Activated naive CD8-positive, alpha-beta T cell treated with anti-CD3 and anti-CD28 coated beads for 36 hours (primary cell): ENCODE data around the gene RELL1. TPM values are rescaled to one million over a fixed set of nuclear protein-coding genes. Genes with fewer than 3 reads are reported as not detected.

Experiments
- DNase-seq: peaks from one replicate; pipeline ENCODE4 v3.0.0; 2021
- H3K27ac Mint-ChIP-seq: one replicate; pipeline ENCODE4 v1.8.0; 2022; ENCODE audit warnings: mild to moderate bottlenecking, moderate library complexity, mixed read lengths
- H3K27me3 Mint-ChIP-seq: one replicate; pipeline ENCODE4 v1.8.0; 2022; ENCODE audit warnings: mild to moderate bottlenecking, mixed read lengths
- H3K36me3 Mint-ChIP-seq: one replicate; pipeline ENCODE4 v1.8.0; 2021; ENCODE audit warnings: mild to moderate bottlenecking, mixed read lengths
- H3K4me1 Mint-ChIP-seq: one replicate; pipeline ENCODE4 v1.8.0; 2021; ENCODE audit warnings: mixed read lengths
- H3K4me3 Mint-ChIP-seq: one replicate; pipeline ENCODE4 v1.8.0; 2022; ENCODE audit warnings: mild to moderate bottlenecking, moderate library complexity, mixed read lengths
- H3K9me3 Mint-ChIP-seq: one replicate; pipeline ENCODE4 v1.8.0; 2022; ENCODE audit warnings: mixed read lengths
- total RNA-seq, 2 experiments: library from RNA; stranded (reverse); gene quantifications; one replicate each; pipeline ENCODE4 v1.2.3, GENCODE V29; 2021

The RELL1 gene
- total RNA-seq, 2 experiments from 2014 or later: 16.6 to 16.7 TPM

DNA sequence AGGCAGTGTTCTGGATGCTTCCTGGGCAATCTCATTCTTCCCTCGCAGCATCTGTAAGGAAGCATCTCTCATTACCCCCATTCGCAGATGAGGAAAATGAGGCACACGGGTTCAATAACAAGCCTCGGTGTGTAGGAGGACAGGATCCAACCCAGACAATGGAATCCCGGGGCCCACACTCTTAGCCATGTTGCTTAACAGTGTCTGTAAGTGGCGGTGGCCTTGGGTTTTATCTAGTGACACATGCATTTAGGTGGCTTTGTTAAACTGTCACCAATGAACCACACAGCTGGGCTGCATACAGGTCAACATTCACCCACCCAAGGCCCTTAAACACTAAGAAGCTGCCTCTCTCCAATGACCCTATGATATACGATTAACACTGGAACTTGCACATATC is 22.6 kb downstream of the RELL1 start:
- peaks cover 20% of the 10 kb centered on the region for H3K36me3 Mint-ChIP-seq
- no peak overlapping the region for H3K27ac Mint-ChIP-seq
- peaks cover 54% of the 10 kb centered on the region for H3K4me1 Mint-ChIP-seq

DNA sequence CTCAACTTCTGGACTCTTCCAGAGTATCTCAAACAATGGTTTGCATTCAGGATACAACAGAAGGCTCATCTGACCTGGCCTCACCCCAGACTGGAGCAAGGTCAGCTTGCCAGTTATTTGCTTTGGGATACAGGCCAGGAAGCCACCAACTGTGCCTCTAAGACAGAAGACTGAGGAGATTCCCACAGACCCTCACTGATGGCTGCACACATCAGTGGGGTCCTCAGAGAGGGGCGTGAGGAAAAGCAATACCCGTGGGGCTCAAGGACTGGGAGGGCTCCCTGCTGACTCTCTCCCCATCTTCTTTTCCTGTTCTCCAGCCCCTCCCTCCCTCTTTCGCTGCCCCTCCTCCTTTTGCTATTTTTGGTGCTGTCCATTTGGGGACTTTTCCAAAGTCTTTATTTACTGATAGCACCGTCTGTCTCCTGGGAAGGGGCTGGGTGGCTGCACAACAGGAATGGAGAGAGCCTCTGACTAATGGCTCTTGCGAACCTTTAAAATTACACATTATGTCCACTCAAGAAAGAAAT is 23.2 kb downstream of the RELL1 start:
- H3K36me3 Mint-ChIP-seq: peaks cover 26% of the 10 kb centered on the region
- no peak for DNase-seq
- no peaks in the 10 kb centered on the region for H3K27me3 Mint-ChIP-seq
- peaks cover 2% of the 10 kb centered on the region for H3K9me3 Mint-ChIP-seq
- no peak overlapping the region for H3K27ac Mint-ChIP-seq
- H3K4me3 Mint-ChIP-seq: no peak overlapping the region
- peaks cover 54% of the 10 kb centered on the region for H3K4me1 Mint-ChIP-seq

More for the DNA sequence above, 22.6 kb downstream of the RELL1 start:
- no peak overlapping the region for H3K4me3 Mint-ChIP-seq
- no peak for DNase-seq
- H3K27me3 Mint-ChIP-seq: no peaks in the 10 kb centered on the region
- H3K9me3 Mint-ChIP-seq: no peaks in the 10 kb centered on the region

DNA sequence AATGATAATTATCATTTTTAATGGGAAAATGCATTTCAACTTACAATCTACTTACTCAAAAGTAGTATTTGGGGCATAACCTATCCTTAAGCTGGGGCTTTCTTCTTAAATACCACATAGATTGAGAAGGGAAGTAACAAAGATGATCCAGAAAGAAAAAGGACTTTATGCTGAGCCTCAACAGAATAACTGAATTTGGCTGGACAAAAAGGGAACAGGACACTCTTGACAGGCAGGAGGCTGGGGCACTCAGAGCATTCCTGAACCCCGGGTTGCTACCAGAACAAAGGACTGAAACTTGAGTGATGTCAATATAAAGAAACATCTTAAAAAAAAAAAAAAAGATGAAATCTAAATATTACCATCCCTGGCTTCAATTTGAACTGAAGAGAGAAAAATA is 23.9 kb downstream of the RELL1 start:
- H3K36me3 Mint-ChIP-seq: peaks cover 32% of the 10 kb centered on the region
- no peak for DNase-seq
- no peak overlapping the region for H3K4me3 Mint-ChIP-seq
- H3K27me3 Mint-ChIP-seq: no peaks in the 10 kb centered on the region
- H3K27ac Mint-ChIP-seq: no peak overlapping the region
- peaks cover 47% of the 10 kb centered on the region for H3K4me1 Mint-ChIP-seq
- peaks cover 6% of the 10 kb centered on the region for H3K9me3 Mint-ChIP-seq

DNA sequence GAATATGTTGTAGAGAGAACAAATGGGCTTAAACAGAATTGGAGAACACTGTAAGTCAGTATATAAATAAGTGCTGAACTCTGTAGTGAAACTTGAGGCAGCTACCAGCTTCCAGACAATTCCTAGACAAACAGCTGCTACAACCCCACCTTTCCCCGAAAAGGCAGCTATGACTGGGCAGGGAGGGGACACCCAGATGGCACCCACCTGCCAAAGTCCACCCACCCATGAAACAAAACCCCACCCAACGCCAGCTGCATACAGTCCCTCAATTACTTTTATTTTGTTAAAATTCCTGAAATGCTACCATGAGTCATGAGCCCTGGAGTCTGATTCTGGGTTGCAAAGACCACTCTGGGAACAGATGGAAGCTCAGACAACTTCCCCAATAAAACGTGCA is 24.4 kb downstream of the RELL1 start:
- Mint-ChIP-seq H3K4me1 (peaks cover 43% of the 10 kb centered on the region), H3K9me3 (peaks cover 8% of the 10 kb centered on the region), H3K27me3 (no peaks in the 10 kb centered on the region), H3K36me3 (peaks cover 35% of the 10 kb centered on the region), H3K27ac (no peak overlapping the region), H3K4me3 (no peak overlapping the region)
- DNase-seq: no peak

DNA sequence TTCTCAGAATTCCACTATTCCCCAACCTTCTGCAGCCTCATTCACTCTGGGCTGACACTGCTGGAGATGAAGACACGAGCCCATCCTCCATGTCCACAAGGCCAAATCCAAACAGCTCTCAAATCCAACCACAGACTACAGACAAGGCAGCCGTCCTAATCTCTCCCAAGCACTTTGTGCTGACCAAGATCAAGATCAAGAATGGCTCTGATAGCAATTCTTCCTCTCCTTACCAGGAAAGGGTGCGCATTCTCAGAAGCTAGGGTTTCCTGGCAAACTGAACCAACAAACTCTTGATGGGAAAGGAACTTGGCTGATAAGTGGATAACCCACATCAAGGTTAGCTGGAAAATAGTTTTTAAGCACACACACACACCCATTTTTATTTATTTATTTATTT is 26.5 kb downstream of the RELL1 start:
- Mint-ChIP-seq H3K27ac (no peak overlapping the region), H3K4me3 (no peak overlapping the region), H3K4me1 (peaks cover 26% of the 10 kb centered on the region), H3K9me3 (peaks cover 19% of the 10 kb centered on the region), H3K36me3 (peaks cover 49% of the 10 kb centered on the region), H3K27me3 (no peaks in the 10 kb centered on the region)
- DNase-seq: no peak

DNA sequence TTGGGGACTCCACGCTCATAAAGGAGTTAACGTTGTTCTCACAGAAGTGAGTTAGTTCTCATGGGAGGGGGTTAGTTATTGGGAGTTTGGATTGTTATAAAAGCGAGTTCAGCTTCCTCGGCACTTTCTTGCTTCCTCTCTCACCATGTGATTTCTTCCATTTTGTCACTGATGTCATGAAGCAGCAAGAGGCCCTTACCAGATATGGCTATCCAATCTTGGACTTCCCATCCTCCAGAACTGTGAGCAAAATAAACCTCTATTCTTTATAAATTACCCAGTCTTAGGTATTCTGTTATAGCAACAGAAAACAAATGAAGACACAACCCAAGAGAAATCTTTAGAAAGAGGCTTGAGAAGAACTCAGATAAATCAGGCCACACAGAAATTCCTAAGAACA is 29.5 kb downstream of the RELL1 start:
- H3K27me3 Mint-ChIP-seq: no peaks in the 10 kb centered on the region
- DNase-seq: no peak
- H3K4me1 Mint-ChIP-seq: peaks cover 36% of the 10 kb centered on the region
- H3K4me3 Mint-ChIP-seq: no peak overlapping the region
- H3K9me3 Mint-ChIP-seq: peaks cover 24% of the 10 kb centered on the region
- no peak overlapping the region for H3K27ac Mint-ChIP-seq
- peaks cover 55% of the 10 kb centered on the region for H3K36me3 Mint-ChIP-seq

DNA sequence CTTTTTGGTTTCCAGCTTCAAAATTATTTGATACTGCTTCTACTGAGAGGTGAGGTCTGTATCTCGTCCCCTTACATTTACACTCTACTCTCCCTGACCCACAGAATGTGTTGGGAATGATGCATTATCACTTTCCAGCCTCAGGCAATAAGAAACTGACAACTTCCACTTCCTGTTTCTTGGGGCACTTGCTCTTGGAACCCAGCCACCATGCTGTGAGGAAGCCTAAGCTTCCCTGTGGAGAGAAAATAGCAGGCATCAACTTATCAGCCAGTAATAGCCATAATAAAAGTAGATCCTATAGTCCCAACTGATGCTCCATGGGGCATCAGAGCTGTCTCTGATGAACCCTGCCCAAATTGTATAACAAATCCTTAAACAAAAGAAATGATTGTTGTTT is 32.6 kb downstream of the RELL1 start:
- Mint-ChIP-seq H3K4me1 (peaks cover 35% of the 10 kb centered on the region), H3K27ac (no peak overlapping the region), H3K9me3 (peaks cover 24% of the 10 kb centered on the region), H3K4me3 (no peak overlapping the region), H3K27me3 (no peaks in the 10 kb centered on the region), H3K36me3 (peaks cover 58% of the 10 kb centered on the region)
- no peak for DNase-seq

DNA sequence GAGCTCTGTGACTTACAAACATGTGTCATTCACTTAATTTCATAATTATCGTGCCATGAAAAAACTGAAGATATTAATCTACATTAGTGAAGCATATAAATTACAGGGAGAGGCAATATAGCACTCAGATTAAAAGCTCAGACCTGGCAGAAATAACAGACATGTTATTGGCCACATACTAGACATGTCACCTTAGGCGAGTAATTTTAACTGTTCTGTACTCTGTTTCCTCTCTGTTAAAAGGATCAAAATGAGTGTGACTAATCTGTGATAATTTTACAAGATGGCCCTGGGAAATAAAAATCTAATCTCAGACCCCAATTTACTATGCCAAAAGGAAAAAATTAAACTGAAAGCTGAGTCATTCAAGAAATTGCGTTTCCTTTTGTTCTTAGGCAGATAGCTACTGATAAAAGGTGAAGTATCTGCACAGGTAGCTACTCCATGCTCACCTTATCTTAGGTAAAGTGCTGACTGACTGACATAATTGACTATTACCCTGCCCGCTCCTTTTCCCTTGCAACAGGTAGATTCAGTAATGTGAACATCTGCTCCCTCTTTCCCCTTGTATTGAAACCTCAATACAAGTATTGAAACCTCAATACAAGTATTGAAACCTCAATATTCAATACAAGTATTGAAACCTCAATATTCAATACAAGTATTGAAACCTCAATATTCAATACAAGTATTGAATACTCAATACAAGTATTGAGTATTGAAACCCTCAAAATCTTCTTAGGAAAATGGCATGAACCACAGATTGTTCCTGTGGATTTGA is 33.2 kb downstream of the RELL1 start:
- Mint-ChIP-seq H3K27me3 (no peaks in the 10 kb centered on the region), H3K36me3 (peaks cover 52% of the 10 kb centered on the region), H3K27ac (peak overlapping the region; percentile 43), H3K9me3 (peaks cover 22% of the 10 kb centered on the region), H3K4me3 (no peak overlapping the region), H3K4me1 (peaks cover 35% of the 10 kb centered on the region)
- DNase-seq: no peak

DNA sequence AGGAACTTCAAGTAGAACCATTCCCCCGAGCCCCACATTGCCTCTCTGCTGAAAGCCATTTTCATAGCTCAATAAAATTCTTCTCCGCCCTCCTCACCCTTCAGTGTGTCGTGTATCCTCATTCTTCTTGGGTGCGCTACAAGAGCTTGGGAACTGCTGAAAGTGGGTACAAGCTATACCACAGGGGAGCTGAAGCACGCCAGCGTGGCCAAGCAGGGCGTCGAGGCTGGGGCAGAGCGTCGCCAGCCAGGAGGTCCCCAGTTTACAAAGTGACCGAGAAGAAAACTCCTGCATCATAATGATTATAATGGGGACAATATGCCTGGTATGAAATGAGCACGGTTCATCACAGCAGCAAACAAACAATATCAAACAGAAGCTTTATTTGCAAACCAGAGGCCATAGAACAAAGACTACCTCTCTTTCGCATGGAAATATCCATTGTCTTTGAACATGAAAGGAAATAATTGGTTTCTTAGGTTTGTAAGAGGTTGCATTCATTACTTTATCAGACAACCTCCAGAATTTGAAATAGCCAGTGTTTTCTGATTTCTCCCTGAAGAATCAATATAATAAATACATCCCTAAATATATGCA is 34.3 kb downstream of the RELL1 start:
- H3K4me1 Mint-ChIP-seq: peaks cover 35% of the 10 kb centered on the region
- H3K27ac Mint-ChIP-seq: no peak overlapping the region
- peaks cover 16% of the 10 kb centered on the region for H3K9me3 Mint-ChIP-seq
- peaks cover 48% of the 10 kb centered on the region for H3K36me3 Mint-ChIP-seq
- DNase-seq: no peak
- no peak overlapping the region for H3K4me3 Mint-ChIP-seq
- no peaks in the 10 kb centered on the region for H3K27me3 Mint-ChIP-seq

DNA sequence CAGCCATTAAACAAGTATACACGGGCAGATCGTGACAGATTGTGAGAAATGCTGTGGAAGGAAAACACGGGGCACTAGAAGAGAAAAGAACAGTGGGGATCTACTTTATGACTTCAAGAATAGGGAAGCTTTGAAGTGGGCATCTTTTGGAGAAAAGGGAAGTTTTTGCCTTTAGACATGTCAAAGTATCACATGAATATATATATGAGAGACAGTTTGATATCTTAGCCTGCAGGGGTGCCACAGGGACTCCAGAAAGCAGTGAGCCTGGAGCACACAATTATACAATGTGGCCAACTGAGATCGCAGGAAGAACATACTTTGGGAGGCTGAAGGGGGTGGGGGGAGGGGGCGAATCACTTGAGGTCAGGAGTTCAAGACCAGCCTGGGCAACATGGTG is 35.7 kb downstream of the RELL1 start:
- no peak overlapping the region for H3K27ac Mint-ChIP-seq
- H3K4me1 Mint-ChIP-seq: peaks cover 35% of the 10 kb centered on the region
- peaks cover 6% of the 10 kb centered on the region for H3K9me3 Mint-ChIP-seq
- H3K4me3 Mint-ChIP-seq: no peak overlapping the region
- peaks cover 39% of the 10 kb centered on the region for H3K36me3 Mint-ChIP-seq
- DNase-seq: no peak
- no peaks in the 10 kb centered on the region for H3K27me3 Mint-ChIP-seq

DNA sequence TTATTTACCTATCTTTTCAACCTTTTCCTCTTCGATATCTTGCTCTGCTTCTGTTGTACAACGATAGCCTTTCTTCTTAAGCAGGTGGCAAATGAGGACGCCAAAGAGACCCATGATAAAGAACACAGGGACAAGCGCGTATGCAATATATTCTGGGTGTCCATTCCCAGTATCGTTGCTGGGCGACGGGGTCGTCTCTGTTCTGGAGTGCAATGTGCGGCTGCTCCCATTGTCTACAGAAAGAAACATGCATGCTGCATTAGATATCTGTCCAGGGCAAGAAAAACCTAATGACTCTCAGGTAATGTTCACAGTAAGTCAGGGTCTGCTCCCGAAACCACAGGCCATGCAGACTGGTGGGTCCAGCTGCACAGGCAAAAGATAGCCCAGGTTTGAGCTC is 36.9 kb downstream of the RELL1 start:
- Mint-ChIP-seq H3K9me3 (peaks cover 4% of the 10 kb centered on the region), H3K27ac (no peak overlapping the region), H3K4me1 (peaks cover 35% of the 10 kb centered on the region), H3K4me3 (no peak overlapping the region), H3K36me3 (peaks cover 34% of the 10 kb centered on the region), H3K27me3 (no peaks in the 10 kb centered on the region)
- DNase-seq: no peak

DNA sequence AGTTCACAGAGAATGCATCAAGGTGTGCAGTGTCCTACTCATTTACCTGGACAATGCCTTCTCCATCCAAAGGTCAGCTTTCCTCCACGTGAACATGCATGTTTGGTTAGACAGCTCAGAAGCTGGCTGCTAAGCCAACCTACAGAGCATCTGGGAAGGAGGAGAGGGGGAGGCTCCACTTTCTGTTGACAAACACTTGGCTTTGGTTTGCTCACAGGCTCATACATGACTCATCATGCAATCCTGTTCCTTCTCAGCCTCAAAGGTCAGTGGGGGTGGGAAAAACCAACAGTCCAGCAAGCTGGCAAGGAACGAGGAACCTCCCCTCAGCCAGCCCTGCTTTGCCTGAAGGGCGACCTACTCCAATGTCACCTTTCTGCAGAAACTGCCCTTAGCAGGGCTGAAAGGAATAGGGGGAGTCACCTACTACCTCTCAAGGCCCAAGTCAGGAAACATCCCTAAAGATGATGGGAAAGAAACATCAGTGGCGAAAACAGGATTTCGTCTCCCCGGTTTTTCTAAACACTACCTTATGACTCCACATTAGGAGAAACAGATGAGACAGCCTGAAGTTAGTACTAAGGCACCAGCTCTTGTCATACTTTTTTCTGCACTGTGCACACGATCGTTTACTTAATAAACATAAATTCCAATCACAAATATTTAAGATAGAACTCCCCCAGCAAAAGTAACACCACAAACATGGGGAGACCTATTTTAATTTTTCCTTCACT is 37.9 kb downstream of the RELL1 start:
- Mint-ChIP-seq H3K27ac (no peak overlapping the region), H3K4me3 (no peak overlapping the region), H3K36me3 (peaks cover 33% of the 10 kb centered on the region), H3K9me3 (no peaks in the 10 kb centered on the region), H3K4me1 (peaks cover 29% of the 10 kb centered on the region), H3K27me3 (no peaks in the 10 kb centered on the region)
- DNase-seq: no peak

DNA sequence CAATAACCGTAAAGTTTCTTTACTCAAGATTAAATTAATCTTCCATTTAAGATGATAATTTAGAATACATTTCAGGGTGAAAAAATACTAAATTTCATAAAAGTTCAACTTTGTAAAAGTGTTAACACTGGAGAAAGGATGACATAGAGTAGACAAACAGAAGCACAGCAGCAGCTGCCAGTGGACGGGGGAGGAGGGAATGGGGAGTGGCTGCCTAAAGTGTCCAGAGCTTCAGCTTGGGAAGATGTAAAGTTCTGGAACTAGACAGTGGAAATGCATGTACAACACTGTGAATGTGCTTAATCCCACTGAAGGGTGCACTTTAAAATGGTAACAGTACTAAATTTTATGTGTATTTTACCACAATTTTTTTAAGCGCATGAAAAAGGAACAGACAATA is 39.9 kb downstream of the RELL1 start:
- Mint-ChIP-seq H3K27me3 (no peaks in the 10 kb centered on the region), H3K27ac (no peak overlapping the region), H3K4me3 (no peak overlapping the region), H3K36me3 (peaks cover 32% of the 10 kb centered on the region), H3K4me1 (peaks cover 14% of the 10 kb centered on the region), H3K9me3 (no peaks in the 10 kb centered on the region)
- no peak for DNase-seq

DNA sequence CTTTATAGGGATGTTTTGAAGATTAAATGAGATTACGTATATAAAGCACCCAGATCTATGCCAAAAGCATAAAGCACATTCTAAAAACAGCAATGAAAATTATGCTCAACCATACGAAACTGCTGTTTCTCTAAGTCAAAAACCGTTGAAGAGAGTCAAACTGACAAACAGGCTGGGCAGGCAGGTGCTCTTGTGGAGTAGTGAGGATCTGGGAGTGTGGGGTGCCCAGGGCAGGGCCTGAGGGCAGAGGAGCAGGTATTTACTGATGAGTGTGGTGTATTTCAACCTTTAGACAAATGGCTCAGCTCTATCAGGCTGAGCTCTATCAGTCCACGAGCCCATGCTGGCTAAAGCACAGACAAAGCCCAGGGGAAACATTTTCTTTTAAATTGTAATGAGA is 40.4 kb downstream of the RELL1 start:
- Mint-ChIP-seq H3K4me1 (peaks cover 14% of the 10 kb centered on the region), H3K27me3 (no peaks in the 10 kb centered on the region), H3K27ac (no peak overlapping the region), H3K9me3 (no peaks in the 10 kb centered on the region), H3K36me3 (peaks cover 29% of the 10 kb centered on the region), H3K4me3 (no peak overlapping the region)
- DNase-seq: no peak

DNA sequence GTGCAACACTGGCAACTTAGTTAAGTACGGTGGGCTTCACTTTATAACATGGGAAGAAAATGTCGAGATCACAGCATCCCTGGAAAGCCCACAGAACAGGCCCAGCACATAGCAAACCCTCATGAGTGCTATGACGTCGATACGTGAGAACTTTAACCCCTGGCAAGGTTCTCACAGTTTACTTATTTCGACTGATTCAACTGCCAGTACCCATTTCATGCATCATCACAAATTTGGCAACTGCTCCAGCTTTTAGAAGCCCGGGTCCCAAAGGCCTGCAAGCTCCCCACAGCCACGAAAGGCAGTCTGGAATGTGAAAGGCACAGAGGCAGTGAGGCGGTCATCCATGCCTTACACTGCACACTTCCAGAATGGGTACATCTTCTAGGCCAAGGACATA is 41.2 kb downstream of the RELL1 start:
- no peak overlapping the region for H3K4me3 Mint-ChIP-seq
- DNase-seq: no peak
- H3K27ac Mint-ChIP-seq: no peak overlapping the region
- peaks cover 7% of the 10 kb centered on the region for H3K4me1 Mint-ChIP-seq
- H3K36me3 Mint-ChIP-seq: peaks cover 22% of the 10 kb centered on the region
- no peaks in the 10 kb centered on the region for H3K27me3 Mint-ChIP-seq
- H3K9me3 Mint-ChIP-seq: no peaks in the 10 kb centered on the region
